ENCODE measurements around the gene C2orf92. TPM values are rescaled to one million over a fixed set of nuclear protein-coding genes. Genes with fewer than 3 reads are reported as not detected.

C2orf92 gene
- total RNA-seq, 1 experiment from 2014 or later: 6.9 TPM

- no peak for DNase-seq
- Mint-ChIP-seq H3K4me3 (ENCODE audit: low read depth, unreplicated experiment) (no peak overlapping the region), H3K27me3 (ENCODE audit: unreplicated experiment) (no peaks in the 10 kb centered on the region), H3K4me1 (ENCODE audit: low read depth, unreplicated experiment) (no peaks in the 10 kb centered on the region), H3K9me3 (ENCODE audit: low read depth, unreplicated experiment) (peaks cover 8% of the 10 kb centered on the region), H3K27ac (ENCODE audit: unreplicated experiment) (no peak overlapping the region), H3K36me3 (ENCODE audit: insufficient read depth, unreplicated experiment) (peaks cover 40% of the 10 kb centered on the region)
- BruUV-seq (replicated peaks): no TSS peak
- TF ChIP-seq CTCF (IDR thresholded peaks at IDR 0.05; ENCODE audit: unreplicated experiment): no peak
- intact Hi-C loops (cut with micrococcal nuclease; ENCODE audit: unreplicated experiment): no loop called here
- CTCF ChIA-PET: no interaction called here
Measured at GRCh38 chr2:97659256-97660043, 10.1 kb upstream of the C2orf92 start.

- Mint-ChIP-seq H3K4me1 (ENCODE audit: low read depth, unreplicated experiment) (no peaks in the 10 kb centered on the region), H3K9me3 (ENCODE audit: low read depth, unreplicated experiment) (peaks cover 4% of the 10 kb centered on the region), H3K36me3 (ENCODE audit: insufficient read depth, unreplicated experiment) (peaks cover 35% of the 10 kb centered on the region), H3K27me3 (ENCODE audit: unreplicated experiment) (no peaks in the 10 kb centered on the region), H3K4me3 (ENCODE audit: low read depth, unreplicated experiment) (no peak overlapping the region), H3K27ac (ENCODE audit: unreplicated experiment) (no peak overlapping the region)
- intact Hi-C loops (cut with micrococcal nuclease; ENCODE audit: unreplicated experiment): no loop called here
- no peak for TF ChIP-seq CTCF (IDR thresholded peaks at IDR 0.05; ENCODE audit: unreplicated experiment)
- no TSS peak for BruUV-seq (replicated peaks)
- DNase-seq: no peak
- CTCF ChIA-PET: no interaction called here
Measured at GRCh38 chr2:97660044-97660774, 9.3 kb upstream of the C2orf92 start.

- no peaks in the 10 kb centered on the region for H3K27me3 Mint-ChIP-seq (ENCODE audit: unreplicated experiment)
- no peaks in the 10 kb centered on the region for H3K4me1 Mint-ChIP-seq (ENCODE audit: low read depth, unreplicated experiment)
- no TSS peak for BruUV-seq (replicated peaks)
- H3K9me3 Mint-ChIP-seq (ENCODE audit: low read depth, unreplicated experiment): no peaks in the 10 kb centered on the region
- TF ChIP-seq CTCF (IDR thresholded peaks at IDR 0.05; ENCODE audit: unreplicated experiment): no peak
- H3K36me3 Mint-ChIP-seq (ENCODE audit: insufficient read depth, unreplicated experiment): peaks cover 31% of the 10 kb centered on the region
- no peak for DNase-seq
- CTCF ChIA-PET: no interaction called here
- intact Hi-C loops (cut with micrococcal nuclease; ENCODE audit: unreplicated experiment): no loop called here
- no peak overlapping the region for H3K4me3 Mint-ChIP-seq (ENCODE audit: low read depth, unreplicated experiment)
- H3K27ac Mint-ChIP-seq (ENCODE audit: unreplicated experiment): no peak overlapping the region
Measured at GRCh38 chr2:97660775-97661389, 8.6 kb upstream of the C2orf92 start.

GRCh38 chr2:97661927-97662326, 7.6 kb upstream of the C2orf92 start:
- intact Hi-C loops (cut with micrococcal nuclease; ENCODE audit: unreplicated experiment): no loop called here
- H3K27me3 Mint-ChIP-seq (ENCODE audit: unreplicated experiment): no peaks in the 10 kb centered on the region
- DNase-seq: no peak
- H3K36me3 Mint-ChIP-seq (ENCODE audit: insufficient read depth, unreplicated experiment): peaks cover 34% of the 10 kb centered on the region
- no TSS peak for BruUV-seq (replicated peaks)
- peak overlapping the region; percentile 89 for H3K4me3 Mint-ChIP-seq (ENCODE audit: low read depth, unreplicated experiment)
- CTCF ChIA-PET: interaction anchor here (1.7 kb wide), 1 partner anchor 16 kb away, joined by 7 read pairs; the partner anchor contains the start of gene COX5B
- no peaks in the 10 kb centered on the region for H3K4me1 Mint-ChIP-seq (ENCODE audit: low read depth, unreplicated experiment)
- no peaks in the 10 kb centered on the region for H3K9me3 Mint-ChIP-seq (ENCODE audit: low read depth, unreplicated experiment)
- TF ChIP-seq CTCF (IDR thresholded peaks at IDR 0.05; ENCODE audit: unreplicated experiment): no peak
- H3K27ac Mint-ChIP-seq (ENCODE audit: unreplicated experiment): no peak overlapping the region
